ENCODE measurements around the gene PSMD8.
"Not testable (repeated sequence)": the region's sequence is repeated elsewhere in the genome, so short reads cannot be mapped to it uniquely, and the experiment has no call there.

PSMD8 gene

GRCh38 chr19:38411041-38411712 lies 36.8 kb downstream of the PSMD8 start:
- no peak for DNase-seq (ENCODE audit: low spot score)

- DNase-seq (ENCODE audit: low spot score), result not testable (repeated sequence)
Measured at GRCh38 chr19:38411898-38412297, 37.5 kb downstream of the PSMD8 start.

GRCh38 chr19:38412491-38412890 lies 38.1 kb downstream of the PSMD8 start:
- DNase-seq (ENCODE audit: low spot score), result no peak

GRCh38 chr19:38412961-38413360 lies 38.6 kb downstream of the PSMD8 start:
- no peak for DNase-seq (ENCODE audit: low spot score)

GRCh38 chr19:38413416-38413815 lies 39.0 kb downstream of the PSMD8 start:
- DNase-seq (ENCODE audit: low spot score), result no peak

GRCh38 chr19:38417146-38417543 lies 42.8 kb downstream of the PSMD8 start:
- no peak for DNase-seq (ENCODE audit: low spot score)

- DNase-seq (ENCODE audit: low spot score), result peak; percentile 63
Measured at GRCh38 chr19:38417544-38418506, 43.5 kb downstream of the PSMD8 start.

- DNase-seq (ENCODE audit: low spot score), result no peak
Measured at GRCh38 chr19:38420935-38421334, 46.6 kb downstream of the PSMD8 start.

GRCh38 chr19:38421856-38422255 lies 47.5 kb downstream of the PSMD8 start:
- DNase-seq (ENCODE audit: low spot score), result no peak

GRCh38 chr19:38422438-38422837 lies 48.1 kb downstream of the PSMD8 start:
- DNase-seq (ENCODE audit: low spot score), result no peak

GRCh38 chr19:38424272-38424671 lies 49.9 kb downstream of the PSMD8 start:
- DNase-seq (ENCODE audit: low spot score), result no peak

GRCh38 chr19:38425222-38425809 lies 50.9 kb downstream of the PSMD8 start:
- DNase-seq (ENCODE audit: low spot score), result no peak

GRCh38 chr19:38425810-38426466 lies 51.6 kb downstream of the PSMD8 start, which contains the start of gene RASGRP4:
Gene RASGRP4, minus strand, starts transcription at chr19:38426219. Its CDS starts 128 bp downstream, at chr19:38426091.
- DNase-seq (ENCODE audit: low spot score), result peak; percentile 17

- peak; percentile 40 for DNase-seq (ENCODE audit: low spot score)
Measured at GRCh38 chr19:38427035-38427677, 52.8 kb downstream of the PSMD8 start.

GRCh38 chr19:38429055-38429810 lies 54.9 kb downstream of the PSMD8 start:
- DNase-seq (ENCODE audit: low spot score), result no peak

GRCh38 chr19:38429811-38430156 lies 55.4 kb downstream of the PSMD8 start:
- no peak for DNase-seq (ENCODE audit: low spot score)

- DNase-seq (ENCODE audit: low spot score), result no peak
Measured at GRCh38 chr19:38430931-38431330, 56.6 kb downstream of the PSMD8 start.

- DNase-seq (ENCODE audit: low spot score), result peak; percentile 38
Measured at GRCh38 chr19:38433268-38433733, 58.9 kb downstream of the PSMD8 start, which contains the start of gene RYR1. Gene RYR1, plus strand, starts transcription at chr19:38433691. Its CDS starts 139 bp downstream, at chr19:38433830.

Measured in CD4-positive, alpha-beta T cell treated with Interleukin-2 at 100 ng/mL for 4 hours (primary cell).